PFSK-1 (cell line): ENCODE measurements around the gene OR13C2.

Experiments
- REST ChIP-seq, 2 experiments: IDR thresholded peaks; 2 replicates each; pipeline versions ENCODE4 v1.6.1 to v1.8.0; 2011 to 2012; ENCODE audit warnings: low read depth in 2 of 2, low read length in 2 of 2, control low read depth in 1 of 2, inconsistent platforms in 1 of 2, mild to moderate bottlenecking in 1 of 2, moderate library complexity in 1 of 2; ENCODE audit not compliant: insufficient read depth in 1 of 2
- TAF1 ChIP-seq: IDR thresholded peaks from 2 replicates; pipeline ENCODE4 v1.6.1; 2012; ENCODE audit warnings: low read length, control low read depth, borderline replicate concordance; ENCODE audit not compliant: insufficient read depth

- no peak for TF ChIP-seq REST (IDR thresholded peaks at IDR 0.05; ENCODE audit: insufficient read depth in 1 of 2, low read depth in 2 of 2, low read length in 2 of 2)
- no peak for TF ChIP-seq TAF1
These were observed 12.7 kb upstream of the OR13C2 start, which contains the start of gene OR13C9 for GRCh38 chr9:104618104-104618503.
